Heart left ventricle (tissue), 16 donors: ENCODE results near the gene FKBP1B. TPM values are rescaled to one million over a fixed set of nuclear protein-coding genes. Genes with fewer than 3 reads are reported as not detected.

Experiments
- ATAC-seq, 4 donors: fragments of 200-7000 bp; cut with Tn5 transposase; one replicate each; pipeline ENCODE4 v1.9.1; 2020 to 2022; ENCODE audit warnings: moderate library complexity in 4 of 4, mild to moderate bottlenecking in 3 of 4, moderate number of reproducible peaks in 1 of 4
- DNase-seq, 5 donors: peaks; one replicate each; pipeline ENCODE4 v3.0.0-alpha.2; 2020
- H3K27ac ChIP-seq, 12 donors: fragments of 200-600 bp; sonication (generic) in 4 of 12; one replicate each; pipeline versions ENCODE4 v1.5.0 to v1.8.0; 2016 to 2022; ENCODE audit warnings: mild to moderate bottlenecking in 2 of 12
- H3K27me3 ChIP-seq, 9 donors: fragments of 200-600 bp; sonication (generic) in 2 of 9; one replicate each; pipeline versions ENCODE4 v1.5.1 to v1.8.0; 2016 to 2022; ENCODE audit warnings: mild to moderate bottlenecking in 3 of 9
- H3K36me3 ChIP-seq, 9 donors: fragments of 200-600 bp; sonication (generic) in 2 of 9; one replicate each; pipeline versions ENCODE4 v1.5.0 to v1.8.0; 2018 to 2022; ENCODE audit warnings: mild to moderate bottlenecking in 2 of 9
- H3K4me1 ChIP-seq, 12 donors: fragments of 200-600 bp; sonication (generic) in 4 of 12; one replicate each; pipeline versions ENCODE4 v1.5.0 to v1.8.0; 2016 to 2022; ENCODE audit warnings: mild to moderate bottlenecking in 3 of 12
- H3K4me3 ChIP-seq, 12 donors: fragments of 200-600 bp; sonication (generic) in 4 of 12; one replicate each; pipeline versions ENCODE4 v1.5.0 to v1.8.0; 2017 to 2022; ENCODE audit warnings: mild to moderate bottlenecking in 9 of 12, moderate library complexity in 4 of 12
- H3K9me3 ChIP-seq, 12 donors: fragments of 200-600 bp; sonication (generic) in 4 of 12; one replicate each; pipeline versions ENCODE4 v1.5.0 to v1.8.0; 2016 to 2022; ENCODE audit warnings: mild to moderate bottlenecking in 1 of 12
- CTCF ChIP-seq, 12 donors: fragments of 200-600 bp; sonication (generic) in 4 of 12; IDR thresholded peaks; one replicate each; pipeline versions ENCODE4 v1.5.0 to v1.8.0; 2018 to 2022; ENCODE audit warnings: antibody characterized with exemption in 12 of 12, mild to moderate bottlenecking in 5 of 12
- POLR2A ChIP-seq, 2 donors: fragments of 450-650 bp; IDR thresholded peaks; one replicate each; pipeline ENCODE4 v1.6.1; 2017; ENCODE audit warnings: antibody characterized with exemption in 2 of 2, mild to moderate bottlenecking in 2 of 2, moderate library complexity in 2 of 2
- WGBS, 4 donors: extraction: QIAGEN DNeasy Blood & Tissue Kit in 2 of 4; methylation state at CpG; one replicate each; pipeline versions ENCODE4 v1.1.5 to v1.1.7; 2013 to 2018; 5-methylcytosine and 5-hydroxymethylcytosine counted together
- intact Hi-C, 10 donors: fragments of 100-400 bp; cut with DNase I; formaldehyde crosslinking; loops; one replicate each; pipeline versions ENCODE4 v1.11.1 to v1.14.2; 2022
- polyA plus RNA-seq, 2 donors: library from polyadenylated mRNA; stranded (reverse); fragments of 200-250 nt; gene quantifications; one replicate each; pipeline ENCODE4 v1.2.3, GENCODE V29; 2013
- total RNA-seq, 9 donors: library from RNA; depleted of rRNA in 2 of 9; stranded (reverse); fragments of >200 nt in 2 of 9; fragmentation: NEBNext Ultra II Directional in 3 of 9; extraction: Animal tissue kit (Norgen Biotek cat#: 25700) in 3 of 9; gene quantifications; one replicate each; pipeline versions ENCODE4 v1.1.0 to v1.2.4, GENCODE V29; 2016 to 2023
- donor health status: ischemic (EF 13 %, LVEDD 7.1; RV severe dilation, severe dysfunction).
- donor health status: healthy with polysubstance abuse.
- donor health status: DM: no; HTN: yes; CAD: no.
- donor health status: DM: no; HTN: no; CAD: no.
- donor health status: ischemic (EF 25% LVEDD 6.9; RV normal size, moderate dysfunction).
- donor health status: ischemic (EF 25% LVEDD 5.7; RV mildly dilated, moderate dysfunction).
- donor health status: healthy.
- donor health status: DM: yes; HTN: yes; CAD: no.
- donor health status: ischemic (EF 35%, LVEDD 5.7; RV mildly dilated, moderate dysfunction).
- donor health status: nonischemic (EF 11% LVEDD 7.7; RV severe dilation, severe dysfunction).
- donor health status: DM: yes; HTN: yes; CAD: no.
- donor health status: PGD.
- donor health status: ischemic (EF 29% LVEDD 5.4; RV normal size, mild dysfunction).
- donor health status: nonischemic (EF 23%, LVEDD 6.1; RV moderate dilation, normal function).

Gene FKBP1B
- total and polyA plus RNA-seq, 11 donors: 1.4 to 7.6 (median 2.6) TPM

DNA sequence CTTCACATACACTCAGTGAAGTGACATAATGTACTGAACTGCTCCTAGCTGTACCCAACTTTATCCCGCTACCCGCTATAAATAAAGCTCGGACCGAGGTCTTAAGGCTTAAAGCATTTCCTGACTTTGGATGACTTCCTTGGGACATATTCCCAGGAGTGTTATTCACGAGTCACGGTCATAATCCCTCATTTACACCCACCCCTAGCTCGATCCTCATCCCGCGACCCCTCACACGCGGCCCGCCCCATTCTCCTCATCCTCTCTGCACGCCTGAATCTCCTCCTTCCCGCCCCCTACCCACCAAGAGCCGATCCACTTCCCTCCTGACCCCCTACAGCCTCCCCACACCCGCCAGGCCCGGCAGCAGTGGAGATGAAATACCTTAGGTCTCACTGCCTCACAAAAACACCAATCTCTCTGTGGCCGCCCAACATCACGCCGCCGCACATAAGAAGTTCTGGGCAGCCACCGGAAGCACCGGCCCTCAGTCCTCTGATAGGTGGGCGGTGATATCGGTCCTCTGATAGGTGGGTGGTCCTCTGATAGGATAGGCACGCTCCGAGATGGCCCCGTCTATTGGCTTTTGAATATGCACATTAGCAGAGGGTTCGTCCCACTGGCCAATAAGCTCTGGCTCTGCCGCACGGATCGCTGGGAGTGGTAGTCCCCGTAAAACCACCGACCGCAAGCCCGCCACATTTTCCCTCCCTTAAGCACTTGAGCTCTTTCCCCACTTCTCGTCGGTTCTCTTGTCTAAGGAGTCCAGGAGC is 2.4 kb upstream of the FKBP1B start, which contains the start of gene WDCP:
Gene WDCP (minus strand): TSS at position 462 of the 773 bp plus-strand sequence. CDS start 7,897 bp downstream, outside the sequence.
- intact Hi-C loops: loop anchor here in 5 of 10 donors (1.0 to 10.0 kb wide), 6 partner anchors 30 to 120 kb away; partner anchors contain the start of genes ATAD2B (in 2 of the 5), SF3B6 (in 1 of the 5), TP53I3 (in 1 of the 5) and UBXN2A (in 1 of the 5)
- 0 to 2% (median 1%) methylated on average over 33 to 38 of the region's 38 CpGs for WGBS, 4 donors

DNA sequence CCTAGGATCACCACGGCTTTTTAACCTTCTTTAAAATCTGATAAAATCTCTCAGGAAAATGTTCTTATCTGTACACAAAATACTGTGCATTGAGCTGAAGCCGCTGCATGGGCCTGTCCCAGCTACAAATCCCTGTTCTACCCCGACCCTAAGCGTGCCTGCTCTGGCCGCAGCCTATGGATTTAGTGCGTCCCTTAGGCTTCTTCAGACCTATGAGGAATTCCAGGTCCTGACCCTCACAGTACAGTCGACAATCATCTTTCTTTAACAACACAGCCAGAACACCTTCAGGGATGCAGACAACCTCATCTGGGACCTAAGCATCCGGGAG is 1.9 kb upstream of the FKBP1B start:
- H3K9me3 ChIP-seq: no peaks in the 10 kb centered on the region
- TF ChIP-seq POLR2A (IDR thresholded peaks at IDR 0.05): no peak
- no peak for TF ChIP-seq CTCF (IDR thresholded peaks at IDR 0.05)

More for the DNA sequence above, 2.4 kb upstream of the FKBP1B start, which contains the start of gene WDCP:
- Histone ChIP-seq H3K27ac (peak within 1 kb of the TSS in 10 of 12 donors; percentile 33 to 79 (median 68)), H3K9me3 (no peaks in the 10 kb centered on the region), H3K36me3 (no peaks in the 10 kb centered on the region), H3K4me3 (peak within 1 kb of the TSS; percentile 52 to 87 (median 73)), H3K4me1 (peaks cover 0 to 39% (median 19%) of the 10 kb centered on the region in 12 donors), H3K27me3 (no peaks in the 10 kb centered on the region)
- ATAC-seq (peak; percentile 99 to 100 (median 100)), DNase-seq (peak; percentile 93 to 97 (median 96))
- TF ChIP-seq CTCF (IDR thresholded peaks at IDR 0.05) (no peak), POLR2A (IDR thresholded peaks at IDR 0.05) (peak in 1 of 2 donors; percentile 86)

DNA sequence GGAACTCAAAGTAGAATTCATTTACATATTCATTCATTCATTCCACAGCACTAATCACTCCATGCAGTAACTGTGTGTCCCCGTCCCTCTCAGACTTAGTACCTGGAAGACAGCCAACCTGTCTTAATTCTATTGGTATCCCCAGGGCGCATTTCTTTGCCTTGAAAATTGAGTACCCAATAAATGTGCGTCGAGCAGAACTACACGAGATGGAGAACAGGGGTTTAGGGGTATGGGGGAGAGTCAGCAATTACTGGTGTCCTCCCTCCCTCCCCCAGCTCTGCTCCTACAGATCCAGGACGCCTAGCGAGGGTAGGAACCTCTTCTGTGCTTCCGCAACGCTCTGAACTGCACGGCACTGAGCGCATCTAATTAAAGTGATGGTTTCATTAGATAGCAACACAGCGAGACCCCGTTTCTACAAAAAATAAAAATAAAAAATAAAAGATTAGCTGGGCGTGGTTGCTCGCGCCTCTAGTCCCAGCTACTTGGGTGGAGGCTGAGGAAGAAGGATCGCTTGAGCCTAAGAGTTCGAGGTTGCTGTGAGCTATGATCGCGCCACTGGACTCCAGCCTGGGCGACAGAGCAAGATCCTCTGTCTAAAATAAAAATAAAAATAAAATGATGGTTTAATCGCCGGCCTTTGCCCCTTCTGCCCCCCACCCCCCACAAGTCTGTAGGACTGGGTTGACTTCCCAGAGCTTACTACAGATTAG is 614 bp upstream of the FKBP1B start:
- H3K4me1 ChIP-seq: peaks cover 0 to 39% (median 19%) of the 10 kb centered on the region in 12 donors
- 19 to 31% (median 25%) methylated on average over 23 of the region's 23 CpGs for WGBS, 4 donors
- no peaks in the 10 kb centered on the region for H3K36me3 ChIP-seq
- H3K27me3 ChIP-seq: no peaks in the 10 kb centered on the region
- H3K27ac ChIP-seq: peak overlapping the region in 1 of 12 donors; percentile 62
- ATAC-seq: no peak
- TF ChIP-seq CTCF (IDR thresholded peaks at IDR 0.05): no peak
- no peak for DNase-seq
- no peaks in the 10 kb centered on the region for H3K9me3 ChIP-seq
- peak overlapping the region; percentile 52 to 89 (median 67) for H3K4me3 ChIP-seq
- intact Hi-C loops: loop anchor here in 3 of 10 donors (5.0 to 10.0 kb wide), 3 partner anchors 33 to 114 kb away; partner anchors contain the start of genes TP53I3 (in 1 of the 3) and UBXN2A (in 1 of the 3)

More for the DNA sequence above, 1.9 kb upstream of the FKBP1B start:
- intact Hi-C loops: loop anchor here in 5 of 10 donors (1.0 to 10.0 kb wide), 6 partner anchors 29 to 121 kb away; partner anchors contain the start of genes ATAD2B (in 2 of the 5), SF3B6 (in 1 of the 5), TP53I3 (in 1 of the 5) and UBXN2A (in 1 of the 5)
- Histone ChIP-seq H3K27ac (peak overlapping the region in 2 of 12 donors; percentile 71), H3K4me1 (peaks cover 0 to 39% (median 19%) of the 10 kb centered on the region in 12 donors), H3K36me3 (no peaks in the 10 kb centered on the region), H3K27me3 (no peaks in the 10 kb centered on the region), H3K4me3 (peak overlapping the region in 10 of 12 donors; percentile 65 to 87 (median 75))
- WGBS, 4 donors: 40 to 43% (median 40%) methylated on average over 8 of the region's 8 CpGs
- ATAC-seq: peak in 1 of 4 donors; percentile 6
- no peak for DNase-seq
